ENCODE results near the gene GPR146.

GRCh38 chr7:1010226-1010625 lies 34.1 kb upstream of the GPR146 start:
- TF ChIP-seq BORCS8-MEF2B (CRISPR knock-in tag; IDR thresholded peaks at IDR 0.05): no peak
- TF ChIP-seq HIVEP1 (CRISPR knock-in tag; IDR thresholded peaks at IDR 0.05): no peak
- TF ChIP-seq RFX5 (IDR thresholded peaks at IDR 0.05; ENCODE audit: low read depth, low read length): no peak

Data from HepG2 (cell line).